ENCODE data around the gene PPFIA4. TPM values are rescaled to one million over a fixed set of nuclear protein-coding genes. Genes with fewer than 3 reads are reported as not detected.

The PPFIA4 gene
- total RNA-seq, 1 experiment from 2014 or later = 21.1 TPM

- ATAC-seq (no peak), DNase-seq (ENCODE audit: low spot score) (no peak)
- no peak within 1 kb of the TSS for H3K4me3 Mint-ChIP-seq
- TF ChIP-seq ZNF138 (CRISPR knock-in tag; conservative IDR thresholded peaks at IDR 0.05) (no peak), NFATC4 (CRISPR knock-in tag; IDR thresholded peaks at IDR 0.05) (no peak), GTF2I (CRISPR knock-in tag; conservative IDR thresholded peaks at IDR 0.05) (no peak), USF1 (CRISPR knock-in tag; IDR thresholded peaks at IDR 0.05) (no peak), SMAD4 (CRISPR knock-in tag; IDR thresholded peaks at IDR 0.05) (no peak), CTCF (IDR thresholded peaks at IDR 0.05) (no peak)
- H3K36me3 Mint-ChIP-seq = no peaks in the 10 kb centered on the region
- no peak within 1 kb of the TSS; the same call in 1 of the 2 replicates for H3K27ac Mint-ChIP-seq
- CTCF ChIA-PET = interaction anchor here (0.6 to 8.9 kb wide), 18 partner anchors 8 to 187 kb away, joined by 3 to 123 read pairs (median 11); partner anchors contain the start of gene ADORA1
- peaks cover 38% of the 10 kb centered on the region for H3K4me1 Mint-ChIP-seq
- POLR2A ChIA-PET = no interaction called here
- H3K27me3 Mint-ChIP-seq (ENCODE audit: low read depth) = no peaks in the 10 kb centered on the region; the same call in 1 of the 2 replicates
- no peaks in the 10 kb centered on the region for H3K9me3 Mint-ChIP-seq
Observed at GRCh38 chr1:203085528-203086406, 59.5 kb downstream of the PPFIA4 start, which contains the start of gene MYOG. Gene MYOG, minus strand, starts transcription at chr1:203086012. Its CDS starts 51 bp downstream, at chr1:203085961.

GRCh38 chr1:203086992-203087763 is 60.9 kb downstream of the PPFIA4 start:
- H3K27ac Mint-ChIP-seq = no peak overlapping the region; the same call in 1 of the 2 replicates
- ATAC-seq (no peak), DNase-seq (ENCODE audit: low spot score) (no peak)
- H3K4me1 Mint-ChIP-seq = peaks cover 27% of the 10 kb centered on the region
- no peaks in the 10 kb centered on the region for H3K9me3 Mint-ChIP-seq
- H3K27me3 Mint-ChIP-seq (ENCODE audit: low read depth) = no peaks in the 10 kb centered on the region
- TF ChIP-seq ZNF423 (CRISPR knock-in tag; IDR thresholded peaks at IDR 0.05) = 0 out of 2 replicates have a peak, but pooled peaks have one; percentile 24
- no peak for TF ChIP-seq HMGA2 (CRISPR knock-in tag; IDR thresholded peaks at IDR 0.05)
- no peak overlapping the region for H3K4me3 Mint-ChIP-seq
- POLR2A ChIA-PET = no interaction called here
- H3K36me3 Mint-ChIP-seq = no peaks in the 10 kb centered on the region
- CTCF ChIA-PET = interaction anchor here (0.7 to 8.9 kb wide), 11 partner anchors 10 to 181 kb away, joined by 3 to 123 read pairs (median 6); partner anchors contain the start of gene ADORA1

GRCh38 chr1:203088441-203088840 is 62.1 kb downstream of the PPFIA4 start:
- no peak for ATAC-seq
- H3K27ac Mint-ChIP-seq = no peak overlapping the region; the same call in 1 of the 2 replicates
- H3K9me3 Mint-ChIP-seq = peaks cover 4% of the 10 kb centered on the region
- POLR2A ChIA-PET = no interaction called here
- DNase-seq (ENCODE audit: low spot score) = no peak
- H3K4me3 Mint-ChIP-seq = no peak overlapping the region
- H3K4me1 Mint-ChIP-seq = peaks cover 16% of the 10 kb centered on the region
- no peaks in the 10 kb centered on the region; the same call in 1 of the 2 replicates for H3K27me3 Mint-ChIP-seq (ENCODE audit: low read depth)
- CTCF ChIA-PET = interaction anchor here (0.7 to 8.9 kb wide), 6 partner anchors 22 to 179 kb away, joined by 3 to 123 read pairs (median 4); no protein-coding TSS in a partner anchor
- H3K36me3 Mint-ChIP-seq = no peaks in the 10 kb centered on the region
- TF ChIP-seq NR3C1 (CRISPR knock-in tag; conservative IDR thresholded peaks at IDR 0.05; ENCODE audit: low read depth) (no peak), ARID4B (CRISPR knock-in tag; IDR thresholded peaks at IDR 0.05; ENCODE audit: borderline replicate concordance) (no peak), SOX15 (CRISPR knock-in tag; IDR thresholded peaks at IDR 0.05) (no peak), ATF3 (CRISPR knock-in tag; conservative IDR thresholded peaks at IDR 0.05) (no peak), AR (CRISPR knock-in tag; IDR thresholded peaks at IDR 0.05) (no peak), GABPB1 (CRISPR knock-in tag; IDR thresholded peaks at IDR 0.05) (no peak), CBFB (CRISPR knock-in tag; IDR thresholded peaks at IDR 0.05; ENCODE audit: low read depth) (no peak), MYBL2 (CRISPR knock-in tag; IDR thresholded peaks at IDR 0.05) (no peak), IRF1 (CRISPR knock-in tag; IDR thresholded peaks at IDR 0.05) (no peak), USF1 (CRISPR knock-in tag; IDR thresholded peaks at IDR 0.05) (no peak)
